Fibroblast of lung (primary cell): ENCODE measurements around the gene EFHD1.

Experiments
- EZH2 ChIP-seq: IDR thresholded peaks from 2 replicates; pipeline ENCODE4 v1.5.1; 2012; ENCODE audit warnings: low read length, control low read depth, mild to moderate bottlenecking; ENCODE audit errors: missing control alignments
- TF ChIP-seq, protein P1 (sequence below), 2 donors: IDR thresholded peaks in 1 of 2; conservative IDR thresholded peaks in 1 of 2; 1 replicate in 1 of 2; 2 replicates in 1 of 2; pipeline ENCODE4 v1.5.1; 2011 to 2012; ENCODE audit warnings: low read length in 2 of 2, control low read depth in 1 of 2, inconsistent platforms in 1 of 2, low read depth in 1 of 2, mild to moderate bottlenecking in 1 of 2

DNA sequence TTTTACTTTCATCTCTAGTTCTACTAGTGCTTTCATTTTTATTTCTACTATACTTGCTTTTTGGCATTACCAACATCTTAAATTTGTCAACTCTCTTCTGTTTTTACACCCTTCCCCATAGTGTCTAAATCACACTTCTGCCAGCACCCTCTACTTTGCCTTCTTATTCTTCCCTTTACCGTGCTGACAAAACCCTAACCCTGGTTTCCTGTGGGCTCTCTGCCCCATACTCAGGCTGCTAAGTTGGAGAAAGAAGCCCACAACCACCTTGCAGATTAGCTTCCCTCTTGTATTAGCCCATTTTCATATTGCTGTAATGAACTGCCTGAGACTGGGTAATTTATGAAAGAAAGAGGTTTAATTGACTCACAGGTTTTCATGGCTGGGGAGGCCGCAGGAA lies 88.5 kb downstream of the EFHD1 start:
- TF ChIP-seq, protein P1, sequence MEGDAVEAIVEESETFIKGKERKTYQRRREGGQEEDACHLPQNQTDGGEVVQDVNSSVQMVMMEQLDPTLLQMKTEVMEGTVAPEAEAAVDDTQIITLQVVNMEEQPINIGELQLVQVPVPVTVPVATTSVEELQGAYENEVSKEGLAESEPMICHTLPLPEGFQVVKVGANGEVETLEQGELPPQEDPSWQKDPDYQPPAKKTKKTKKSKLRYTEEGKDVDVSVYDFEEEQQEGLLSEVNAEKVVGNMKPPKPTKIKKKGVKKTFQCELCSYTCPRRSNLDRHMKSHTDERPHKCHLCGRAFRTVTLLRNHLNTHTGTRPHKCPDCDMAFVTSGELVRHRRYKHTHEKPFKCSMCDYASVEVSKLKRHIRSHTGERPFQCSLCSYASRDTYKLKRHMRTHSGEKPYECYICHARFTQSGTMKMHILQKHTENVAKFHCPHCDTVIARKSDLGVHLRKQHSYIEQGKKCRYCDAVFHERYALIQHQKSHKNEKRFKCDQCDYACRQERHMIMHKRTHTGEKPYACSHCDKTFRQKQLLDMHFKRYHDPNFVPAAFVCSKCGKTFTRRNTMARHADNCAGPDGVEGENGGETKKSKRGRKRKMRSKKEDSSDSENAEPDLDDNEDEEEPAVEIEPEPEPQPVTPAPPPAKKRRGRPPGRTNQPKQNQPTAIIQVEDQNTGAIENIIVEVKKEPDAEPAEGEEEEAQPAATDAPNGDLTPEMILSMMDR (conservative IDR thresholded peaks at IDR 0.05 in 1 of 2, IDR thresholded peaks at IDR 0.05 in 1 of 2; ENCODE audit: low read depth in 1 of 2, low read length in 2 of 2), result no peak
- TF ChIP-seq EZH2, result no peak
